Suprapubic skin (tissue), 3 donors: Measurements from ENCODE around the gene PDE9A.

Experiments used
- EP300 ChIP-seq: sonication (generic); formaldehyde crosslinking; IDR thresholded peaks from one replicate; pipeline ENCODE4 v1.6.1; 2017; ENCODE audit warnings: antibody characterized with exemption
- TF ChIP-seq, protein P1 (sequence below), 2 donors: fragments of 200-600 bp in 1 of 2; fragments of 450-650 bp in 1 of 2; sonication (generic) in 1 of 2; IDR thresholded peaks; one replicate each; pipeline ENCODE4 v1.5.1; 2016 to 2019; ENCODE audit warnings: antibody characterized with exemption in 2 of 2, mild to moderate bottlenecking in 1 of 2, moderate library complexity in 1 of 2

DNA sequence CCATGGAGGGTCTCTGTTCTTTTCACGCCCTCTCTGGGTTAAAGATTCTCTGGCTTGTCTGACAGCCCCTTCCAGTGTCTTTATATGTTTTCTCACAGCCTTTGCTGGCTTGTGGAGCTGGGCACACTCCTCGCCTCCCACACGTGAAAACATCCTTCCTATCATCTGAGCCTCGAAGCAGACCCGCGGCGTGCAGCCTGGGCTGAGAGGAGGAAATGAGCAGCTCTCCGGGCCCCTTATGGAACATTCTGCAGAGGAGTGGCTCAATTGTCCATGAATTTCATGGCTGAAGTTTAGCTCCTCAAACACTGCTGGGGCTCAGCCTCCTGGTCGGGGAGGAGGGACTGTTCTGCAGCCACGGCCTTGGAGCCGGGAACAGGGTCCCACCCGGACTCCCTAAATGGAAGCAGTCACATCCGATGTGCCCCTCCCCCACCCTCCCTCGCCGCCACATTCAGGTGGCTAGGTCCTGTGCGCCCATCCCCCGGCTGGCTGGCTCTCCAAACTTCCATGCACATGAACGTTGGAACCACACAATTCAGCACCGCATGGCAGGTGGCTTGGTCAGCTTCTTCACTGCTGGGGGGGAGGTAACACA is 15.1 kb upstream of the PDE9A start:
- TF ChIP-seq EP300, result no peak
- TF ChIP-seq, protein P1, sequence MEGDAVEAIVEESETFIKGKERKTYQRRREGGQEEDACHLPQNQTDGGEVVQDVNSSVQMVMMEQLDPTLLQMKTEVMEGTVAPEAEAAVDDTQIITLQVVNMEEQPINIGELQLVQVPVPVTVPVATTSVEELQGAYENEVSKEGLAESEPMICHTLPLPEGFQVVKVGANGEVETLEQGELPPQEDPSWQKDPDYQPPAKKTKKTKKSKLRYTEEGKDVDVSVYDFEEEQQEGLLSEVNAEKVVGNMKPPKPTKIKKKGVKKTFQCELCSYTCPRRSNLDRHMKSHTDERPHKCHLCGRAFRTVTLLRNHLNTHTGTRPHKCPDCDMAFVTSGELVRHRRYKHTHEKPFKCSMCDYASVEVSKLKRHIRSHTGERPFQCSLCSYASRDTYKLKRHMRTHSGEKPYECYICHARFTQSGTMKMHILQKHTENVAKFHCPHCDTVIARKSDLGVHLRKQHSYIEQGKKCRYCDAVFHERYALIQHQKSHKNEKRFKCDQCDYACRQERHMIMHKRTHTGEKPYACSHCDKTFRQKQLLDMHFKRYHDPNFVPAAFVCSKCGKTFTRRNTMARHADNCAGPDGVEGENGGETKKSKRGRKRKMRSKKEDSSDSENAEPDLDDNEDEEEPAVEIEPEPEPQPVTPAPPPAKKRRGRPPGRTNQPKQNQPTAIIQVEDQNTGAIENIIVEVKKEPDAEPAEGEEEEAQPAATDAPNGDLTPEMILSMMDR (IDR thresholded peaks at IDR 0.05), result no peak
